Immature natural killer cell (primary cell): Measurements from ENCODE around the gene WDR20. TPM values are rescaled to one million over a fixed set of nuclear protein-coding genes. Genes with fewer than 3 reads are reported as not detected.

Experiments
- DNase-seq, 3 donors: peaks; one replicate each; pipeline ENCODE4 v3.0.0; 2022; ENCODE audit warnings: mixed read lengths in 1 of 3
- H3K27ac Mint-ChIP-seq, 6 donors: one replicate each; pipeline ENCODE4 v1.8.0; 2020; ENCODE audit warnings: mixed read lengths in 6 of 6, mild to moderate bottlenecking in 5 of 6, inconsistent platforms in 4 of 6, moderate library complexity in 3 of 6
- H3K27me3 Mint-ChIP-seq, 3 donors: one replicate each; pipeline ENCODE4 v1.8.0; 2020 to 2021; ENCODE audit warnings: low read depth in 3 of 3, mild to moderate bottlenecking in 3 of 3, mixed read lengths in 3 of 3, moderate library complexity in 3 of 3, inconsistent platforms in 1 of 3
- H3K36me3 Mint-ChIP-seq, 3 donors: one replicate each; pipeline ENCODE4 v1.8.0; 2020; ENCODE audit warnings: mixed read lengths in 3 of 3, inconsistent platforms in 2 of 3, mild to moderate bottlenecking in 2 of 3
- H3K4me1 Mint-ChIP-seq, 2 donors: one replicate each; pipeline ENCODE4 v1.8.0; 2020; ENCODE audit warnings: inconsistent platforms in 2 of 2, mild to moderate bottlenecking in 2 of 2, mixed read lengths in 2 of 2, moderate library complexity in 1 of 2
- H3K4me3 Mint-ChIP-seq, 5 donors: one replicate each; pipeline ENCODE4 v1.8.0; 2020; ENCODE audit warnings: mild to moderate bottlenecking in 5 of 5, mixed read lengths in 5 of 5, inconsistent platforms in 3 of 5, moderate library complexity in 3 of 5
- H3K9me3 Mint-ChIP-seq, 6 donors: one replicate each; pipeline ENCODE4 v1.8.0; 2020; ENCODE audit warnings: mild to moderate bottlenecking in 6 of 6, mixed read lengths in 6 of 6, inconsistent platforms in 4 of 6, moderate library complexity in 3 of 6
- polyA plus RNA-seq, 3 donors: library from polyadenylated mRNA; unstranded; fragments of 300-500 nt; fragmentation: Illumina TruSeq; gene quantifications; one replicate each; pipeline ENCODE4 v1.2.3, GENCODE V29; 2021

Gene WDR20
- polyA plus RNA-seq, 3 donors from 2014 or later: 10.8 to 14.6 (median 14.0) TPM

DNA sequence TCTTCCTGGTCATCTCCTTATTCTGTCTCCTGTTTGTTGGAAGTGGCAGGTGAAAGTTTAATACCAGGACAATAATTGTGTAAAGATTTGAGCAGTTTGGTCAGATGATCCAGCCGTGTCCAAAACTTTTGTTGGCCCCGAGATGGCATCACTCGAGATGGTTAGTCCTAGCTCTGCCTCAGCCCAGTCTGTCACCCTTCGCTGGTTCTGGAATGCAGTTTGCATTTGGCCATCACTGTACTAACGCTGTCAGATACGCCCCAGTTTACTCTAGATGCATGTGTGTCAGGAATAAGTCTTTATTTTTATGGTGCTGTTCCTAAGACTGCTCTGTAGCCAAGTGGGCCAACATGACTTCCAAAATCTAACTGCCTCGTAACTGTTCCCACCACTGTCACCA, 85.7 kb downstream of the WDR20 start:
- Mint-ChIP-seq H3K27ac (no peak overlapping the region), H3K9me3 (no peaks in the 10 kb centered on the region), H3K27me3 (peaks cover 0 to 2% (median 0%) of the 10 kb centered on the region in 3 donors), H3K4me3 (no peak overlapping the region), H3K4me1 (peaks cover 3 to 12% of the 10 kb centered on the region in 2 donors), H3K36me3 (peaks cover 0 to 5% (median 0%) of the 10 kb centered on the region in 3 donors)
- DNase-seq: no peak

DNA sequence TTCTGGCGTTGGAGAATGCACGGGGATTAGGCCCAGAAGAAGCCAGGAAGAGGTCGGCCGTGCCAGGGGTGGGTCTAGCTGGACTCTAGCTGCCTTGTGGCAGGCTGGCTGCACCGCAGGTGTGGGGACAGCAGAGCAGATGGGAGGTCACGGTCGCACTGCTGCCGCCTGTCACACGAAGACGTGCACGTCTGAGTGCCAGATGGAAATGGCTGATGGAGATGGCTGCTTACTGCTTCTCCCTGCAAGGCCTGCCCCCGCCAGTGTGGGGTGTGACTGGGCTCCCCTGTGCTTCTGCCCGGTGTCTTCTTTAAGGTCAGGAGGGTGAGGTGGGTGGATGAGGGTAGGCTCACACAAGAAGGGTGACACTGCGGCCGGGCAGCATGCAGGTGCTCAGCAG, 86.2 kb downstream of the WDR20 start:
- Mint-ChIP-seq H3K36me3 (peaks cover 0 to 5% (median 0%) of the 10 kb centered on the region in 3 donors), H3K4me1 (peaks cover 3 to 12% of the 10 kb centered on the region in 2 donors), H3K4me3 (no peak overlapping the region), H3K27ac (no peak overlapping the region), H3K9me3 (no peaks in the 10 kb centered on the region), H3K27me3 (peaks cover 0 to 2% (median 0%) of the 10 kb centered on the region in 3 donors)
- no peak for DNase-seq

DNA sequence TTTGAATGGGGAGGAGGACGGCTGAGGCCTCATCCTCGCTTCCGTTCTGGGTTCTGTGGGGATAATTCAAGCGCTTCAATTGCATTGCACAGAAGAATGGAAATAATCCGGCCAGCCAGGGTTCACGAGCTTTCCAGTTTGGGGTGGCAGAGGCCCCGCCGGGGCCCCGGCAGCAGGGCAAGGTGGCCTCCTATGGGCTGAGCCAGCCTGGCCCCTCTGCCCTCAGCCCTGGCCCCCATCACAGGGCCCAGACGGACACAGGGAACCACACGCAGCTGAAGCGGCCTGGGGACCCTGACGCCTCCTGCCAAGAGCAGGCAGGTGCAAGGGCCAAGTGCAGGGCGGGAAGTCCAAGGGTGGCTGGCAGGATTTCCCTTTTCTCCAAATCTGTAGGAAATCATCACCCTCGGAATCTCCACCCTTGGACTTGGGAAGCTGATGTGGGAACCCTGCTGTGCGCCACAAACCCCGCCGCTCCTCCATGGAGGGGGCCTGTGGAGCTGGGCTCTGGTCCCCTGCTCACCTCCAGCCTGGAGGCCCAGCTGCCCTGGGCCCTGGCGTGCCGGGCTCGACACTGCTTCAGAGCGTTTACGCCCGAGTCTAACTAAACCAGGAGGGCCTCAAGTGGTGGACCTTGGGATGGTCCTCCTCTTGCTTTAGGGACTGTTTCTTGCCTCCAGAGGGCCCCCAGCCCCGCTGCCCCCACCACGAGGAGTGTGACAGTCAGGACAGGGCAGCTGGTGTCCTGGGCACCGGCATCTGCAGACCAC, 86.8 kb downstream of the WDR20 start:
- peaks cover 0 to 2% (median 0%) of the 10 kb centered on the region in 3 donors for H3K27me3 Mint-ChIP-seq
- DNase-seq: no peak
- no peak overlapping the region for H3K27ac Mint-ChIP-seq
- H3K36me3 Mint-ChIP-seq: peaks cover 0 to 5% (median 0%) of the 10 kb centered on the region in 3 donors
- no peak overlapping the region for H3K4me3 Mint-ChIP-seq
- no peaks in the 10 kb centered on the region for H3K9me3 Mint-ChIP-seq
- peaks cover 3 to 12% of the 10 kb centered on the region in 2 donors for H3K4me1 Mint-ChIP-seq

DNA sequence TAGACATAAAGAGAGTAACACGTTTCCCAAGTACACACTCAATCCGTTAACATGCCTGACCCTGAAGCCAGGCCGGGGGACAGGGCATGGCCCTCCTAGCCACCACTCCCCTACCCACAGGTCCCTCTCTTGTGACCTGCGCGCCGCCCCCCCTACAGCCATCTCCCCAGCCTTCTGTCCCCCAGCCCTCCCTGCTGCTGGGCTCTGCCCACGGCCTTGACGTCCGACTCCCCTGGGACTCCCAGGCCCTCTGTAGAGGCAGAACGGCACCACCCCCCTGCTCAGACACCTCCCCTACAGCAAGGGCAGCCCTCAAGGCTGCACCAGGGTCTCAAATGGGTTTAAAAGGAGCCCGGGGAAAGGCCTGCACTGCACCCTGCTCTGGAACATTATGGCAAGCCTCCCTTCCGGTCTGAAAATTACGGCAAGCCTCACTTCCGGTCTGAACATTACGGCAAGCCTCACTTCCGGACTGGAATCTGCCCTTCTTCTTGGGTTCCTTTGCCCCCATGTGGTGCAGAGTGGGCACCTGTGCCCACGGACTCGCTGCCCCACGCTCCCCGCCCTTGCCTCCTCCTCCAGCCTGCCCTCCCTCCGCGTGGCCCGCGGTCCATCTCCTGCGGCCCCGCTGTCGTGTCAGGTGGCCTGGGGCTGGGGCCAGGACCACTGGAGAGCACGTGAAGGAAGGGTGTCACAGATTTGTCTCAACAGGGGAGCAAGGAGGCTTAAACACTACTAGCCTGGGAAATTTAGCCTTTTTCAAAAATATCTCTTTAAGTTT, 87.7 kb downstream of the WDR20 start:
- Mint-ChIP-seq H3K9me3 (no peaks in the 10 kb centered on the region), H3K4me3 (no peak overlapping the region), H3K4me1 (peaks cover 3 to 12% of the 10 kb centered on the region in 2 donors), H3K27me3 (peaks cover 0 to 2% (median 0%) of the 10 kb centered on the region in 3 donors), H3K27ac (no peak overlapping the region), H3K36me3 (peaks cover 0 to 5% (median 0%) of the 10 kb centered on the region in 3 donors)
- no peak for DNase-seq

DNA sequence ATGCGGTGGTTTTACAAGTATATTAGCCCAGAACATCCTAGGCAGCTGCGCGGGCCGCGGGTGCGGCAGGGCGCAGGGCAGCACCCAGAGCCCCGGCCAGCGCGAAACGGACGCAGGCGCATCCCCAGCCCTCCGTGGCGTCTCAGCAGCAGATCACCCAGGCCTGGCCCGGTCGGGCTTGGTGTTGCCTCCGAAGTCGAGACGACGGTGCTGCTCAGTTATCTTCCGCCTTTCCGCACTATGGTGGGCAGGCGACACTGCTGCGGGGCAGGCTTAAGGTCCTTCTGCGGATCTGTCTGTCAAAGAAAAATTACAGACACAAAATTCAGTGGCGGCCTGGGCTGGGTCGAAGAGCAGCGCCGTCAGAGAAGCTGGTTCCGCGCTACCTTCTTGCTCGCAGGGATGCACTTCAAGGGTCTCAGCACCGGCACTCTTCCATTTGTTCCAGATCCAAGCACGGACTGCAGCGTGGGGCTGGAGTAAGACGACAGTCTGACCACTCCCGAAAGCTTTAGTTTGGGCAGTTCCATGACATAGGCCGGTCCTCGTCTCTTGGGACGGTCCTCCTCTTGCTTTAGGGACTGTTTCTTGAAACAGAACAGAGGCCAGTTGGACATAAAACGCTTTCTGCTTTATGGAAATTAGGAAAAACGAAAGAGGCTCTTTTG, 89.5 kb downstream of the WDR20 start:
- no peak overlapping the region for H3K4me3 Mint-ChIP-seq
- H3K27ac Mint-ChIP-seq: no peak overlapping the region
- no peaks in the 10 kb centered on the region for H3K9me3 Mint-ChIP-seq
- peaks cover 0 to 6% of the 10 kb centered on the region in 2 donors for H3K4me1 Mint-ChIP-seq
- DNase-seq: no peak
- H3K36me3 Mint-ChIP-seq: peaks cover 0 to 5% (median 0%) of the 10 kb centered on the region in 3 donors
- peaks cover 0 to 2% (median 0%) of the 10 kb centered on the region in 3 donors for H3K27me3 Mint-ChIP-seq

DNA sequence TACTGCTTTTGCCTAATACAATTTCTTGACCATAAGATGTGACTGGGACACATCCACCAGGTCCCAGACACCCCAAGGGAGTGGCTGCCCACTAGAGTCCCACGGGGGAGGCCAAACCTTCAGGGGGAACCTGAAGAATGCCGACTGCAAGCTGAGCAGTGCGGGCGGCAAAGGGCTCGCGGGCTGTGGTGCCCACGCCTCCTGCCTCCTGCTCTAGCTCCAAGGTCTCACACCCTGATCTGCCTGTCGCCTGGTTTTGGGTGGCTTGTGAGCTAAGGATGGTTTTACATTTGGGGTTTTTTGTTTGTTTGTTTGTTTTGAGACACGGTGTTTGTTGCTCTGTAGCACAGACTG, 90.0 kb downstream of the WDR20 start:
- no peak overlapping the region for H3K27ac Mint-ChIP-seq
- no peak for DNase-seq
- peaks cover 0 to 2% (median 0%) of the 10 kb centered on the region in 3 donors for H3K27me3 Mint-ChIP-seq
- no peaks in the 10 kb centered on the region for H3K9me3 Mint-ChIP-seq
- H3K36me3 Mint-ChIP-seq: peaks cover 0 to 1% (median 0%) of the 10 kb centered on the region in 3 donors
- peaks cover 0 to 1% of the 10 kb centered on the region in 2 donors for H3K4me1 Mint-ChIP-seq
- H3K4me3 Mint-ChIP-seq: no peak overlapping the region

DNA sequence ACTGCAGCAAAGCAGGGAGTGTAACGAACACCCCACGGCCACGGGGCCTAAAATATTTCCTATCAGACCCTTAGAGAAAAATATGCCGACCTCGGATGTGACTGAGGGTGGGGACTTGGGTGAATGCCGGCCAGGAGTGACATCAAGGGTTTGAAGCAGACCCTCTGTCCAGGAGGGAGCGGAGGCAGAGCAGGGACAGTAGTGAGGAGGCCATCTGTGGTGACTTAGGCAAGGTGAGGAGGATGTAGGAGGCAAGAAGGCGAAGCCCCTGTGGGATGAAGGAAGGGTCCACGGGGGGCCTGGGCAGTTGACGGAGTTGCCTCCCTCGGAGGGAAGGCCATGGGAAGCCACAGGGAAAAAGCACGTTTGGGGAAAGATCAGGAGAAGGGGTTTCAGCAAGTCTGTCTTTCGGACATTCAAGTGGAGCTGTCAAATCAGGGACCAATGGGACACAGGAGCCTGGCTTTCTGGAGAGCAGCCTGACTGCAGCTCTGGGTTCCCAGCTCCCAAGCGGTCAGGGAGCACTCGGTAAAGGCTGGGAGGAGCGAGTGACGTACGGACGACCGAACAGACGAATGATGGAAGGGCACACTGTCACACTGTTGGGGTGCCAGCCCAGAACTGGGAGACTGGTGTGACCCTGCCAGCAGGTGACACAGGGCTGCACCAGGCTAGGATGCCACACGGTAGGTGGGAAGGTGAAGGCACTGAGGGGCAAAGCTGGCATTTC, 90.9 kb downstream of the WDR20 start:
- no peak for DNase-seq
- H3K9me3 Mint-ChIP-seq: no peaks in the 10 kb centered on the region
- no peak overlapping the region for H3K27ac Mint-ChIP-seq
- H3K4me1 Mint-ChIP-seq: no peaks in the 10 kb centered on the region
- no peaks in the 10 kb centered on the region for H3K36me3 Mint-ChIP-seq
- H3K4me3 Mint-ChIP-seq: no peak overlapping the region
- H3K27me3 Mint-ChIP-seq: peaks cover 0 to 2% (median 0%) of the 10 kb centered on the region in 3 donors

DNA sequence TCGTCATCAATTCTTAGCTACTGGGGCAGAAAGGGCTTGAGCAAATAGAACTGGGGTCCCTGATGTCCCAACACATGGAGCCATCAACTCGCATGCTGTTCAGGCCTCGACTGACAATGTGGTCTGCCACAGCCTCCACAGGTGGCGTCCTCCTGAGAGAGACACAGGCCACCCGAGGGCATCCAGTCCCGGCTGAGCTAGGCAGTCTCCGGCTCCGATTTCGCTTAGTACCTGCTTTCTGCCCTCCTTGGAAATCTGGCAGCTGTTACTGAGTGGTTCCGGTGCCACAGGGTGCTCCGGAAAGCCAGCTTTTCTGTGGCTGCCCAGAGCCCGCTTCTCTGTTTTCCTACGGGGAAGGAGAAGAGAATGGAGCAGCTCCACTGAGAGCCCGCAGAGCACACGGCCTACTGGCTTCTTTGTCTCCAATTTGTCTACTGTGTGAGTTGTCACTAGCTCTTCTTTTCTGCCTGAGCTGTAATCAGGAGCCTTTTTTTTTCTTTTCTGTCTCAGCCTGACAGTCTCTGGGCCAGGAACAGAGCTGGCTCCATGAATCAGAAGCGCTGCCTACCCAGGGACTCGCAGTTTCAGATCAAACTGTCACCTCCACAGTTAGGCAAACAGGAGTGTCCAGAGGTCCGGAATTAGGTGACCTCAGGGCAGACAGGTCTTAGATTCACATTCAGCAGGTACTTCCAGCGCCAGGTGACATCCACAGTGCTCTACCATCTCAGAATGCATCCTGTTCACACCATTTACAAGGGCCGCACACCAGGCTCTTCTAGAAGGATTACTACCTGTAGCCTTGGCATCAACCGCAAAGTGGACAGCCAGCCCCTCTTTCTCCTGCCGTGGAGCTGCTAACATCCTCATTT, 92.0 kb downstream of the WDR20 start:
- no peak for DNase-seq
- Mint-ChIP-seq H3K4me3 (no peak overlapping the region), H3K4me1 (no peaks in the 10 kb centered on the region), H3K36me3 (no peaks in the 10 kb centered on the region), H3K27me3 (no peaks in the 10 kb centered on the region), H3K9me3 (no peaks in the 10 kb centered on the region), H3K27ac (no peak overlapping the region)

DNA sequence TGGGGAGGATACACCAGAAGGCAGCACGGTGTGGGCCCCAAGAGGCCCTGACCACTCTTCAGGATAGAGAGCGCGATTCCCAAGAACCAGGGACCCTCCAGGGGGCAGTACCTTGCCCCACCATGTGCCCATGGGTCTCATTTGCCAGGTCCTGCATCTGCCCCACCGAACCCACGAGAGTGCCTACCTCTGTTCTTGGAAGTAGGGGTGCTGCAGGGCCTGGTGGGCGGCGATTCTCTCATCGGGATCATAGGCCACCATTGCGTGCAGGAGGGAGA, 92.6 kb downstream of the WDR20 start:
- no peaks in the 10 kb centered on the region for H3K9me3 Mint-ChIP-seq
- H3K36me3 Mint-ChIP-seq: no peaks in the 10 kb centered on the region
- H3K4me1 Mint-ChIP-seq: no peaks in the 10 kb centered on the region
- no peak overlapping the region for H3K27ac Mint-ChIP-seq
- no peak overlapping the region for H3K4me3 Mint-ChIP-seq
- no peak for DNase-seq
- no peaks in the 10 kb centered on the region for H3K27me3 Mint-ChIP-seq

DNA sequence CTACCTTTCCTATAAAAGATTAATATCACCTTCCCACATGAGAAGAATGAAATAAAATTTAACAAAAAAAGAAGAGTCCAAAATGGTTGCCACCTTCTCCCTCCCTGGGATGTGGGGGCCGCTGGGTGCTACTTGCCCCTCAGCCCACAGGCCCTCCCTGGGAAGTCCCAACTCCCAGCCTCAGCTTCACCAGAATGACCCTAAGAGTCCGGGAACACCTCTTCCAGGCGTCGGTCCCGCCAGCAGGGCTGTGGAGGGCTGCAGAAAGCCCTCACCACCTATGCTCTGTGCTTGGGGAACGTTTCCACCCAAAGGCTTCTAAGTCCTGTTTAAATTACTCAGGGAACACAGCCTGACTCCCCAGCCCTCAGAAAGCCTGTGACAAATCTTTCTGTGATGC, 93.4 kb downstream of the WDR20 start:
- H3K9me3 Mint-ChIP-seq: no peaks in the 10 kb centered on the region
- no peak overlapping the region for H3K4me3 Mint-ChIP-seq
- no peaks in the 10 kb centered on the region for H3K4me1 Mint-ChIP-seq
- H3K36me3 Mint-ChIP-seq: no peaks in the 10 kb centered on the region
- no peaks in the 10 kb centered on the region for H3K27me3 Mint-ChIP-seq
- DNase-seq: no peak
- H3K27ac Mint-ChIP-seq: no peak overlapping the region

DNA sequence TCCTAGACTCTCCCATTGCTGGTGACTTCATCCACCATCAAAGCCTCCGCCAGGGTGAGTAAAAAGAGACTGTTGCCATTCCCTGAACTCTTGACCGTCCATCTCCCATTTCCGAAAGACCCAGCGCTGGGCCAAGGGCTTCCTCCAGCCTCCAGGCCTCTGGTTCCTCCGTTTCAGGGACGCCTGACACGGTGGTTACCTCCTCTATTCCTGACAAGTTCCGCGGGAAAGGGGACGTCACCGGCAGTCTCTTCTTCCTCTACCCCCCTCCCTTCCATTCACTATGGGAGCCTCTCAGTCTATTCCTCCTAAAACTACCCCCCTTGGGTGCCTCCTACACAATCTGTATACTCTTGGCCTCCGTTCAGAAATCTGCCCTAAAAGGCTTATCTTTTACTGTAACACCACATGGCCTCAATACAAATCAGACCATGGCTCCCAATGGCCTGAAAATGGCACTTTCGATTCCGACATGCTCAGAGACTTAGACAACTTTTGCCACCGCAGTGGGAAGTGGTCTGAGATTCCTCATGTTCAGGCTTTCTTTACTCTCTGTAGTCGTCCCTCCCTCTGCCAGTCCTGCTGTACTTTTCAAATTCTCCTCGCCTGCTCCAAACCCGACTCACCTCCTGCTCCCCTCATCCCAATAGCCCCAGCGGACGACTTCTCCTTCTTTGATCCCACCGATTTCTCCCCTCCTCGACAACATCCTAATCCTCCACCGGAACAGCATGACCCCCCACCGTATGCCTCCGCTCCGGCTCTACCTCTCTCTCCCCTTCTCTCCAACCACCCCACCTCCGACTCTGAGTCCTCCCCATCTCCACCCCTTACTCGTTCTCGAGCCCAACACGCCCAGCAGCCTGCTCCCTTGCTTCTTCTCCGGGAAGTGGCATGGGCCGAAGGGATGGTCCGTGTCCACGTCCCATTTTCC, 94.9 kb downstream of the WDR20 start:
- DNase-seq: no peak
- H3K9me3 Mint-ChIP-seq: no peaks in the 10 kb centered on the region
- no peak overlapping the region for H3K27ac Mint-ChIP-seq
- H3K4me1 Mint-ChIP-seq: no peaks in the 10 kb centered on the region
- no peak overlapping the region for H3K4me3 Mint-ChIP-seq
- no peaks in the 10 kb centered on the region for H3K27me3 Mint-ChIP-seq
- no peaks in the 10 kb centered on the region for H3K36me3 Mint-ChIP-seq

DNA sequence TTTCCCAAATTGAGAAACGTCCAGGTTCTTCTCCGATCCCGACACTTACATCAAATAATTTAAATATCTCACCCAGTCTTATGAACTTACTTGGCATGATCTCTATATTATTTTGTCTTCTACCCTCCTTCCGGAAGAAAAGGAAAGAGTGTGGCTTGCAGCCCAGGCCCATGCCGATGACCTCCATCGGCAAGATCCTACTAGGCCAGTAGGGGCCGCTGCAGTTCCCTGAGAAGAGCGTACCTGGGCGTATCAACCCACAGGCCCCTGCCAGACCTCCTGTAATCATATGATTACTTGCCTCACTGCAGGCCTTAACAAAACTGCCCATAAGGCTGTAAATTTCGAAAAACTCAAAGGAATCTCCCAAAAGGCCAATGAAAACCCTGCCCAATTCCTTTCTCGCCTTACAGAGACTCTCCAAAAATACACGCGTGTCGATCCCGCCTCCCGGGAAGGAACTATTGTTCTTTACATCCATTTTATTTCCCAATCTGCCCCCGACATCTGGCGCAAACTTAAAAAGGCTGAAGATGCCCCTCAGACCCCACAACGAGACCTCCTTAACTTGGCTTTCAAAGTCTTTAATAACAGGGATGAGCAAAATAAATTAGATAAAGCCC, 95.7 kb downstream of the WDR20 start:
- Mint-ChIP-seq H3K27ac (no peak overlapping the region), H3K4me3 (no peak overlapping the region), H3K4me1 (no peaks in the 10 kb centered on the region), H3K36me3 (no peaks in the 10 kb centered on the region), H3K27me3 (no peaks in the 10 kb centered on the region), H3K9me3 (no peaks in the 10 kb centered on the region)
- DNase-seq: peak; percentile 44 to 56 (median 50)
